ENCODE results near the gene EPHB3. TPM values are rescaled to one million over a fixed set of nuclear protein-coding genes. Genes with fewer than 3 reads are reported as not detected.

EPHB3 gene
- total and polyA plus RNA-seq, 12 donors, result 0.38 to 4.0 (median 1.5) TPM

GRCh38 chr3:184544513-184544861 lies 17.1 kb upstream of the EPHB3 start:
- no peak for ATAC-seq
- Histone ChIP-seq H3K4me1 (peaks cover 0 to 12% (median 3%) of the 10 kb centered on the region in 9 donors), H3K9me3 (no peaks in the 10 kb centered on the region), H3K27ac (no peak overlapping the region), H3K27me3 (peaks cover 0 to 41% (median 35%) of the 10 kb centered on the region in 7 donors), H3K4me3 (no peak overlapping the region), H3K36me3 (no peaks in the 10 kb centered on the region)
- intact Hi-C loops (cut with DNase I), result loop anchor here in 8 of 10 donors (1.0 to 10.0 kb wide), 6 partner anchors 127 to 650 kb away; no protein-coding TSS in a partner anchor
- DNase-seq, result no peak
- no peak for TF ChIP-seq CTCF (IDR thresholded peaks at IDR 0.05)

GRCh38 chr3:184545769-184546168 lies 15.8 kb upstream of the EPHB3 start:
- intact Hi-C loops (cut with DNase I), result loop anchor here in 6 of 10 donors (2.0 to 10.0 kb wide), 2 partner anchors 175 to 651 kb away; no protein-coding TSS in a partner anchor
- no peak for TF ChIP-seq CTCF (IDR thresholded peaks at IDR 0.05)
- Histone ChIP-seq H3K9me3 (no peaks in the 10 kb centered on the region), H3K36me3 (no peaks in the 10 kb centered on the region), H3K27ac (no peak overlapping the region), H3K27me3 (peaks cover 0 to 31% (median 28%) of the 10 kb centered on the region in 7 donors), H3K4me3 (no peak overlapping the region), H3K4me1 (peaks cover 0 to 12% (median 3%) of the 10 kb centered on the region in 9 donors)
- WGBS, 2 donors, result 82 to 83% methylated on average over 3 of the region's 3 CpGs
- no peak for ATAC-seq
- no peak for DNase-seq

GRCh38 chr3:184546252-184546651 lies 15.3 kb upstream of the EPHB3 start:
- H3K9me3 ChIP-seq, result no peaks in the 10 kb centered on the region
- DNase-seq (no peak), ATAC-seq (peak in 7 of 8 donors; percentile 25 to 64 (median 43))
- WGBS, 2 donors, result 50 to 70% methylated on average over 7 of the region's 7 CpGs
- no peak overlapping the region for H3K4me3 ChIP-seq
- peaks cover 0 to 31% (median 23%) of the 10 kb centered on the region in 7 donors for H3K27me3 ChIP-seq
- intact Hi-C loops (cut with DNase I), result loop anchor here in 3 of 10 donors (10.0 kb wide), 1 partner anchor 651 kb away; no protein-coding TSS in a partner anchor
- no peaks in the 10 kb centered on the region for H3K36me3 ChIP-seq
- peaks cover 0 to 12% (median 3%) of the 10 kb centered on the region in 9 donors for H3K4me1 ChIP-seq
- H3K27ac ChIP-seq, result no peak overlapping the region
- TF ChIP-seq CTCF (IDR thresholded peaks at IDR 0.05), result no peak

GRCh38 chr3:184549796-184550577 lies 11.6 kb upstream of the EPHB3 start:
- Histone ChIP-seq H3K36me3 (no peaks in the 10 kb centered on the region), H3K27me3 (peaks cover 0 to 26% (median 6%) of the 10 kb centered on the region in 7 donors), H3K4me3 (no peak overlapping the region), H3K27ac (no peak overlapping the region), H3K9me3 (no peaks in the 10 kb centered on the region), H3K4me1 (peaks cover 0 to 6% (median 0%) of the 10 kb centered on the region in 9 donors)
- ATAC-seq, result peak in 3 of 8 donors; percentile 26 to 34 (median 29)
- no peak for TF ChIP-seq CTCF (IDR thresholded peaks at IDR 0.05)
- no peak for DNase-seq
- intact Hi-C loops (cut with DNase I), result loop anchor here in 3 of 10 donors (10.0 kb wide), 1 partner anchor 655 kb away; no protein-coding TSS in a partner anchor
- 70 to 73% methylated on average over 15 of the region's 15 CpGs for WGBS, 2 donors

Data from heart right ventricle (tissue), 16 donors.